ENCODE measurements around the gene GSG1L.

GSG1L gene

GRCh38 chr16:27852116-27852515, 211.4 kb downstream of the GSG1L start:
- no peaks in the 10 kb centered on the region for H3K36me3 ChIP-seq (ENCODE audit: control insufficient read depth in 2 of 2, insufficient read depth in 2 of 2, low read length in 2 of 2)
- no peak overlapping the region for H3K4me3 ChIP-seq (ENCODE audit: low read length in 2 of 2)
- no peak overlapping the region for H3K27ac ChIP-seq (ENCODE audit: low read depth in 2 of 2, low read length in 2 of 2)
- H3K9ac ChIP-seq (ENCODE audit: low read depth in 1 of 2, low read length in 2 of 2), result no peak overlapping the region
- H3K4me1 ChIP-seq (ENCODE audit: control insufficient read depth in 2 of 2, insufficient read depth in 2 of 2, low read length in 2 of 2), result no peaks in the 10 kb centered on the region
- H3K27me3 ChIP-seq (ENCODE audit: control insufficient read depth in 2 of 2, insufficient read depth in 2 of 2, low read length in 2 of 2), result peaks cover 0 to 3% of the 10 kb centered on the region in 2 donors
- no peaks in the 10 kb centered on the region for H3K9me3 ChIP-seq (ENCODE audit: control insufficient read depth in 2 of 2, low read length in 2 of 2)

GRCh38 chr16:27851586-27851985, 211.9 kb downstream of the GSG1L start:
- Histone ChIP-seq H3K4me1 (ENCODE audit: control insufficient read depth in 2 of 2, insufficient read depth in 2 of 2, low read length in 2 of 2) (no peaks in the 10 kb centered on the region), H3K36me3 (ENCODE audit: control insufficient read depth in 2 of 2, insufficient read depth in 2 of 2, low read length in 2 of 2) (no peaks in the 10 kb centered on the region), H3K4me3 (ENCODE audit: low read length in 2 of 2) (no peak overlapping the region), H3K9ac (ENCODE audit: low read depth in 1 of 2, low read length in 2 of 2) (no peak overlapping the region), H3K27ac (ENCODE audit: low read depth in 2 of 2, low read length in 2 of 2) (no peak overlapping the region), H3K27me3 (ENCODE audit: control insufficient read depth in 2 of 2, insufficient read depth in 2 of 2, low read length in 2 of 2) (peaks cover 0 to 3% of the 10 kb centered on the region in 2 donors), H3K9me3 (ENCODE audit: control insufficient read depth in 2 of 2, low read length in 2 of 2) (no peaks in the 10 kb centered on the region)

DNA sequence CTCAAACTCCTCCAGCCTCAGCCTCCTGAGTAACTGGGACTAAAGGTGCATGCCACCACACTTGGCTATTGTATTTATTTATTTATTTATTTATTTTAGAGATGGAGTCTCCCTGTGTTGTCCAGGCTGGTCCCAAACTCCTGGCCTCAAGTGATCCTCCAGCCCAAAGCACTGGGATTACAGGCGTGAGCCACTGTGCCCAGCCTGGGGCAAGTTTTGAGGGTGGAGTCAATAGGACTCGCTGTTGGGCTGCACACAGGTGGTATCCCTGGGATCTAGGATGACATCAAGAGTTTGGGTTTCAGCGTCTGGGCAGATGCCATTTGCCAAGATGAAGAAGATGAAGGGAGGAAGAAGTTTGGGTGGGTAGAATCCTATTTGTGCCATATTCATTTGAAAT, 213.9 kb downstream of the GSG1L start:
- Histone ChIP-seq H3K4me3 (ENCODE audit: low read length in 2 of 2) (no peak overlapping the region), H3K4me1 (ENCODE audit: control insufficient read depth in 2 of 2, insufficient read depth in 2 of 2, low read length in 2 of 2) (no peaks in the 10 kb centered on the region), H3K27me3 (ENCODE audit: control insufficient read depth in 2 of 2, insufficient read depth in 2 of 2, low read length in 2 of 2) (peaks cover 0 to 3% of the 10 kb centered on the region in 2 donors), H3K9me3 (ENCODE audit: control insufficient read depth in 2 of 2, low read length in 2 of 2) (no peaks in the 10 kb centered on the region), H3K9ac (ENCODE audit: low read depth in 1 of 2, low read length in 2 of 2) (no peak overlapping the region), H3K27ac (ENCODE audit: low read depth in 2 of 2, low read length in 2 of 2) (no peak overlapping the region), H3K36me3 (ENCODE audit: control insufficient read depth in 2 of 2, insufficient read depth in 2 of 2, low read length in 2 of 2) (no peaks in the 10 kb centered on the region)

DNA sequence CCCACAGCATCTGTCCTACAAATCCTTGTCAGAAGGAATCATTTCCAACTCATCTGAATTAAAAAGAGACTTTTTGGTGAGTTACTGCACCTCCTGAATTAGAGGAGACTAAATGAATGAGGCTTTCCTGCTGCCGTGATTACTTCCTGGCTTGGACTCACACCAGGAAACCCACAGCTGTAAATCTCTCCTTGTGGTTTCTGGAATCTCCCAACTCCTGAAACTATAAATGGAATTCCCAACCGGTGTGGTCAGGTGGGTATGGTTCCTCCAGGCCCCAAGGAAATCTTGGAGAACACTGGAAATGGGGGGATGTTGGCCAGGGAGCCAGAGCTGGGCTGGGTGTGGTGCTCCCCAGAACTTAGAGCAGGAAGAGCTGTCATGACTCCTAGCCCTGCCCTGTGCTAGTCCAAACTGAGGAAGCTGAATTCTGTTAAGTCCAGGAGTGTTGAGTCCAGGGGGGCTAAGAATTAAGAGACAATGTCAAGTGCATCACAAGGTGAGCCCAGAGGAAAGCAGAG, 216.4 kb downstream of the GSG1L start:
- Histone ChIP-seq H3K4me3 (ENCODE audit: low read length in 2 of 2) (no peak overlapping the region), H3K4me1 (ENCODE audit: control insufficient read depth in 2 of 2, insufficient read depth in 2 of 2, low read length in 2 of 2) (no peaks in the 10 kb centered on the region), H3K9me3 (ENCODE audit: control insufficient read depth in 2 of 2, low read length in 2 of 2) (no peaks in the 10 kb centered on the region), H3K36me3 (ENCODE audit: control insufficient read depth in 2 of 2, insufficient read depth in 2 of 2, low read length in 2 of 2) (no peaks in the 10 kb centered on the region), H3K27ac (ENCODE audit: low read depth in 2 of 2, low read length in 2 of 2) (no peak overlapping the region), H3K9ac (ENCODE audit: low read depth in 1 of 2, low read length in 2 of 2) (no peak overlapping the region), H3K27me3 (ENCODE audit: control insufficient read depth in 2 of 2, insufficient read depth in 2 of 2, low read length in 2 of 2) (peaks cover 0 to 3% of the 10 kb centered on the region in 2 donors)

GRCh38 chr16:27844826-27845225, 218.7 kb downstream of the GSG1L start:
- no peak overlapping the region for H3K4me3 ChIP-seq (ENCODE audit: low read length in 2 of 2)
- no peak overlapping the region for H3K9ac ChIP-seq (ENCODE audit: low read depth in 1 of 2, low read length in 2 of 2)
- no peaks in the 10 kb centered on the region for H3K4me1 ChIP-seq (ENCODE audit: control insufficient read depth in 2 of 2, insufficient read depth in 2 of 2, low read length in 2 of 2)
- no peaks in the 10 kb centered on the region for H3K27me3 ChIP-seq (ENCODE audit: control insufficient read depth in 2 of 2, insufficient read depth in 2 of 2, low read length in 2 of 2)
- no peak overlapping the region for H3K27ac ChIP-seq (ENCODE audit: low read depth in 2 of 2, low read length in 2 of 2)
- H3K9me3 ChIP-seq (ENCODE audit: control insufficient read depth in 2 of 2, low read length in 2 of 2), result no peaks in the 10 kb centered on the region
- H3K36me3 ChIP-seq (ENCODE audit: control insufficient read depth in 2 of 2, insufficient read depth in 2 of 2, low read length in 2 of 2), result no peaks in the 10 kb centered on the region

DNA sequence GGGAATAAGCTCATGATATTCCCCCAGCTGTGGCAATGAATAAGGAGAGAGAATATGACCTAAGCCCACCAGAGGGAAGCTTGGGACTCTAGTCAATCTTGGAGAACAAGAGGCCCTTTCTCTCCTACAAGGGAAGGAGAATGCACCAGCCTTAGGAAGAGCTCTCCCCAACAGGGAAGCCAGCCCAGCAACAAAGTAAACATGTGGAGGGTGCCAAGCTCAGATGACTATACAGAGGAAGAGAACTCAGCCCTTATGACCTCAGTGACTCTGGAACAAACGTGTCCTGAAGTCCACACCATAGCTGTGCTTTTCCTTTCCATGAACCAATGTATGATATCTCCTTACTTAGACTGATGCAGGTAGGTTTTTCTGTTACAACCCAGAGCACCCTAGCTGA, 219.7 kb downstream of the GSG1L start:
- H3K36me3 ChIP-seq (ENCODE audit: control insufficient read depth in 2 of 2, insufficient read depth in 2 of 2, low read length in 2 of 2), result no peaks in the 10 kb centered on the region
- H3K9ac ChIP-seq (ENCODE audit: low read depth in 1 of 2, low read length in 2 of 2), result no peak overlapping the region
- H3K9me3 ChIP-seq (ENCODE audit: control insufficient read depth in 2 of 2, low read length in 2 of 2), result no peaks in the 10 kb centered on the region
- no peaks in the 10 kb centered on the region for H3K27me3 ChIP-seq (ENCODE audit: control insufficient read depth in 2 of 2, insufficient read depth in 2 of 2, low read length in 2 of 2)
- no peak overlapping the region for H3K4me3 ChIP-seq (ENCODE audit: low read length in 2 of 2)
- H3K27ac ChIP-seq (ENCODE audit: low read depth in 2 of 2, low read length in 2 of 2), result no peak overlapping the region
- no peaks in the 10 kb centered on the region for H3K4me1 ChIP-seq (ENCODE audit: control insufficient read depth in 2 of 2, insufficient read depth in 2 of 2, low read length in 2 of 2)

GRCh38 chr16:27841911-27842310, 221.6 kb downstream of the GSG1L start:
- Histone ChIP-seq H3K4me3 (ENCODE audit: low read length in 2 of 2) (no peak overlapping the region), H3K9ac (ENCODE audit: low read depth in 1 of 2, low read length in 2 of 2) (no peak overlapping the region), H3K27ac (ENCODE audit: low read depth in 2 of 2, low read length in 2 of 2) (no peak overlapping the region), H3K36me3 (ENCODE audit: control insufficient read depth in 2 of 2, insufficient read depth in 2 of 2, low read length in 2 of 2) (no peaks in the 10 kb centered on the region), H3K4me1 (ENCODE audit: control insufficient read depth in 2 of 2, insufficient read depth in 2 of 2, low read length in 2 of 2) (no peaks in the 10 kb centered on the region), H3K27me3 (ENCODE audit: control insufficient read depth in 2 of 2, insufficient read depth in 2 of 2, low read length in 2 of 2) (no peaks in the 10 kb centered on the region), H3K9me3 (ENCODE audit: control insufficient read depth in 2 of 2, low read length in 2 of 2) (no peaks in the 10 kb centered on the region)

- no peak overlapping the region for H3K27ac ChIP-seq (ENCODE audit: low read depth in 2 of 2, low read length in 2 of 2)
- no peaks in the 10 kb centered on the region for H3K4me1 ChIP-seq (ENCODE audit: control insufficient read depth in 2 of 2, insufficient read depth in 2 of 2, low read length in 2 of 2)
- H3K4me3 ChIP-seq (ENCODE audit: low read length in 2 of 2), result no peak overlapping the region
- no peaks in the 10 kb centered on the region for H3K27me3 ChIP-seq (ENCODE audit: control insufficient read depth in 2 of 2, insufficient read depth in 2 of 2, low read length in 2 of 2)
- H3K9me3 ChIP-seq (ENCODE audit: control insufficient read depth in 2 of 2, low read length in 2 of 2), result no peaks in the 10 kb centered on the region
- no peaks in the 10 kb centered on the region for H3K36me3 ChIP-seq (ENCODE audit: control insufficient read depth in 2 of 2, insufficient read depth in 2 of 2, low read length in 2 of 2)
- no peak overlapping the region for H3K9ac ChIP-seq (ENCODE audit: low read depth in 1 of 2, low read length in 2 of 2)
Observed at GRCh38 chr16:27841061-27841801, 222.3 kb downstream of the GSG1L start.

GRCh38 chr16:27840311-27841060, 223.0 kb downstream of the GSG1L start:
- Histone ChIP-seq H3K36me3 (ENCODE audit: control insufficient read depth in 2 of 2, insufficient read depth in 2 of 2, low read length in 2 of 2) (no peaks in the 10 kb centered on the region), H3K27me3 (ENCODE audit: control insufficient read depth in 2 of 2, insufficient read depth in 2 of 2, low read length in 2 of 2) (no peaks in the 10 kb centered on the region), H3K27ac (ENCODE audit: low read depth in 2 of 2, low read length in 2 of 2) (no peak overlapping the region), H3K4me1 (ENCODE audit: control insufficient read depth in 2 of 2, insufficient read depth in 2 of 2, low read length in 2 of 2) (no peaks in the 10 kb centered on the region), H3K4me3 (ENCODE audit: low read length in 2 of 2) (no peak overlapping the region), H3K9ac (ENCODE audit: low read depth in 1 of 2, low read length in 2 of 2) (no peak overlapping the region), H3K9me3 (ENCODE audit: control insufficient read depth in 2 of 2, low read length in 2 of 2) (no peaks in the 10 kb centered on the region)

- no peaks in the 10 kb centered on the region for H3K9me3 ChIP-seq (ENCODE audit: control insufficient read depth in 2 of 2, low read length in 2 of 2)
- no peaks in the 10 kb centered on the region for H3K27me3 ChIP-seq (ENCODE audit: control insufficient read depth in 2 of 2, insufficient read depth in 2 of 2, low read length in 2 of 2)
- no peaks in the 10 kb centered on the region for H3K4me1 ChIP-seq (ENCODE audit: control insufficient read depth in 2 of 2, insufficient read depth in 2 of 2, low read length in 2 of 2)
- H3K36me3 ChIP-seq (ENCODE audit: control insufficient read depth in 2 of 2, insufficient read depth in 2 of 2, low read length in 2 of 2), result no peaks in the 10 kb centered on the region
- H3K27ac ChIP-seq (ENCODE audit: low read depth in 2 of 2, low read length in 2 of 2), result no peak overlapping the region
- H3K4me3 ChIP-seq (ENCODE audit: low read length in 2 of 2), result no peak overlapping the region
- H3K9ac ChIP-seq (ENCODE audit: low read depth in 1 of 2, low read length in 2 of 2), result no peak overlapping the region
Observed at GRCh38 chr16:27839419-27839818, 224.1 kb downstream of the GSG1L start.

Measured in mucosa of rectum (tissue), 2 donors.